ENCODE measurements around the gene MOB3B.

MOB3B gene

GRCh38 chr9:27541740-27542139 is 12.1 kb upstream of the MOB3B start:
- no peak for DNase-seq (ENCODE audit: low read depth in 3 of 3)

DNA sequence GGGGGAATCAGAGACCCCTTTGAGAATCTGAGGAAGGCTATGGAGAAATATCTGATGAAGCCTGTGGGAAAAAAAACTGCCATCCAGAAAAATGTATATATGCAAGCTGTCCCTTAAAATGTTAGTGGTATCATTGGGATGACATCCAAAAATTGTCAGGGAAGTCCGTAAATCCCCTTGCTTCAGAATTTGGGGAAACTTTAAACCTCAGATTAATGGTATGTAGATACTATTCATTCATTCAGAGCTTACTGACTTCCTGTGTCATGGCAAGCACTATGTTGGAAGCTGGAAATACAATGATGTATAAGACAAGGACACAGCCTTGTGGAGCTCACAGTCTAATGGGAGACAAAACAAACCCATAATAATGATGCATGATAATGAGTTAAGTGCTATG is 10.9 kb upstream of the MOB3B start:
- no peak for DNase-seq (ENCODE audit: low read depth in 3 of 3)

DNA sequence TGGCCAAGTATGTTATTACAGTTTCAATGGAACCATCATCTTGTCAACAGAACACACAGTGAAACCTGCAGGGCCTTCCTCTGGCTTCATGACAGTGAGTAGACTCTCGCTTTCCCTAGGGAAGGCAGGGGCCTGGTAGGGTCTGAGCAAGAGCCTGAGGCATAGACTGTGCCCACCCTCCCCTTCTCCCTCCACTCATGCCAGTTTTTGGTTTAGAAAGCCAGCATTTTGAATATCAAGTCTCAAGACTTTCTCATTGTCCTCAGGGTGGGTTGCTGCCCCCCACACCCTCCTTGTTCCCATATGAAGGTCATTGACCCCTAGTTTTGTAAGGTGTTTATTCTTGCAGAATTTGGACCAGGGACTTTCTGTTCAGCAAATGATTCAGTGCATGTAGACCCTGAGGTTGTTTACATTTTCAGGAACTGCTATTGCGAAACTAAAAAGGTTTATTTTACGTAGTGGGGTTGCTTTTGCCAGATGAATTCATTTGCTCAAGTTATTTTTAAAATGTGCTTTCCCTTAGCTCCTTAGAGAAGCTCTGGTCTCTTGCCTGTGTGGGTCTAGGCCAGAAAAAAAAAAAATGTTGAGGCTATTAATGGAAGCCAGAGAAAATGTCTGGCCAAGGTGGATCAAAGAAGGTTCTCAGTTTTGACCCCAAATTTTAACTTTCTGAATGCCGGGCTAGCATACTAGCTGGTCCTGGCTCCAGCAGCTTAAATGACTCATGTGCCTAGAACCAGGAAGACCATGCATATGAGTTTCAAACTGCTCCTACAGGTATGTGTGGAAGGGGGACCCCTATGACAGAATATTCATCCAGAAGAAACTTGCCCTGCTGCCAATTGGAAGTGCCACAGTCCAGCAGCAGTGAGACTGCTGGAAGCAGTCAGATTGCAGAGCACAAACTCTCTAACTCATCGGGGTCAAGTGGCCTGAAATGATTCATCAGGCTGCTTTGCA is 10.1 kb upstream of the MOB3B start:
- DNase-seq (ENCODE audit: low read depth in 3 of 3): no peak

DNA sequence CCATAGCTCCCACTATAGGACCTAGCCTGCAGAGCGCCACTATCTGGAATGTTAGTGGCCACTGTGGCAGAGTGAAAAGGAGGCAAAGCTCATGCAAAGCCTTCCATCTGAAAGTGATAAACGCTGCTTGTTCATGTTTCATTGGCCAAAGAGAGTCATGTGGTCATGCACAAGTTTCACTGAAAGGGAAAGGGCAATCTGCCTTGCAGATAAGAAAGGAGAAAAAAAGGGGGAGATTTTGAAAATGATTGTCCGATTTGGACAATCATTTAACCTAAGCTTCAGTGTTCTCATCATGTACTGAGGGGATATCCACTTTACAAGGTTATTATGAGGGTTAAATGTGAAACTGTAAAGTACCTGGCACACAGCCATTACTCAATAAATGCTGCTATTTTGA is 9.0 kb upstream of the MOB3B start:
- no peak for DNase-seq (ENCODE audit: low read depth in 3 of 3)

- DNase-seq (ENCODE audit: low read depth in 3 of 3): no peak
Observed at GRCh38 chr9:27537756-27538155, 8.1 kb upstream of the MOB3B start.

DNA sequence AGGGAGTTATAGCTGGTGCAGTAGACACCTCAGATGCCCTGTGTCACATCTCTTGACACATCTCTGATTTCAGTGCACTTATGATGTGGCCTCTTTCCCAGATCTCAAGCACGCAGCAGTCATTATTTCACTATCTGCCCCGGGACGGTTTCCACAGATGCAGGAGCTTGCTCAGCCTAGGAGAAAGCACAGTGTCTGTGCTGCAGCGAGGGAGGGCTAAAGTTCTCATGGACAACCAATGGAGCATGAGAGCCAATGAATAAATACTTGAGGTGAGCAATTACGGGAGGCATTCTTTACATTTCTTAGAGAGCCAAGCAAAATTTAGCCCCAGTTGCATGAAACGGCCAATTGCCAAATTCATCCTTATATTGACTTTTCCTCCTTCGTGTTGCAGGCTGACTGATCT is 7.4 kb upstream of the MOB3B start:
- DNase-seq (ENCODE audit: low read depth in 3 of 3): no peak

GRCh38 chr9:27536168-27536567 is 6.6 kb upstream of the MOB3B start:
- DNase-seq (ENCODE audit: low read depth in 3 of 3): no peak

- no peak for DNase-seq (ENCODE audit: low read depth in 3 of 3)
Observed at GRCh38 chr9:27535701-27536118, 6.1 kb upstream of the MOB3B start.

DNA sequence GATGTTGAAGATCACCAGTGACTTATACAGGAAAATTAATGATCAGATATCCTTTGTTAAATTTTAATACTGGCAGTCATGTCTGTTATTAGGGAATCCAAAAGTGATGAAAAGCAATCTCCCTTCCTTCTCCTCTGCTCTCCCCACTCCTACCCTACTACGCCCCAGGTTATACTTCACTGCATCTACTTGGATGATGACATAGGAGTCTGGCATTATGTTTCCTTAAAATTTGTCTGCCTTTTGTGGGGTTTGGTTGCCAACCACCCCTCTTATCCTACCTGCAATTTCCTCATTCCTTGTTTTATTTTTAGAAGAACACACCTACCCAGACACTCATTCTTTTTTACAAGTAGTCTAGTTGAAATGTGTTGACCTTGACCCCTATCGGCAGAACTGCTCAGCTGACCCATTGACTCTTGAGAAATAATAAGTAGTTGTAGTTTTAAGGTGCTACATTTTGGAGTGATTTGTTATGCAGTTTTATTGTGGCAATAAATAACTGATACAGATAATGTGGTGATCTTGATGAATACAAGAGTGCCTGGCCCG is 5.1 kb upstream of the MOB3B start:
- no peak for DNase-seq (ENCODE audit: low read depth in 3 of 3)

DNA sequence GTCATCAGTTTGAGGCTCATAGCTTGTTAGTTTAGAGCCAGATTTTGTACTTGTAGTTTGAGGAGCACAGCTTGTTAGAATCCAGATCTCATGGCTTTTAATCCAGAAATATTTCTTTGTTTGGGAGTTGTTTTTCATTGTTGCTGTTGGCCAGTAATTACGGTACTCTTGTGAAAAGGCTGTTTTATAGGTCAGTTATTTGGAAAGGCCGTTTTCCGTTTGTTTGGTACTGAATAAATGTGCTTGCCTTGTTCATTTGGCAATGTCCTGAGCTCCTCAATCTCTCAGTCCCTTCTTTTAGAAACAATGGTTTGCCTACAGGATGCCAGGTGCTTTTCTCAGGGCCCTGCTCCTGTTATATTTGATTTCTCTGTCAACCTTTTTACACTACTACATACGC is 4.5 kb upstream of the MOB3B start:
- DNase-seq (ENCODE audit: low read depth in 3 of 3): no peak

DNA sequence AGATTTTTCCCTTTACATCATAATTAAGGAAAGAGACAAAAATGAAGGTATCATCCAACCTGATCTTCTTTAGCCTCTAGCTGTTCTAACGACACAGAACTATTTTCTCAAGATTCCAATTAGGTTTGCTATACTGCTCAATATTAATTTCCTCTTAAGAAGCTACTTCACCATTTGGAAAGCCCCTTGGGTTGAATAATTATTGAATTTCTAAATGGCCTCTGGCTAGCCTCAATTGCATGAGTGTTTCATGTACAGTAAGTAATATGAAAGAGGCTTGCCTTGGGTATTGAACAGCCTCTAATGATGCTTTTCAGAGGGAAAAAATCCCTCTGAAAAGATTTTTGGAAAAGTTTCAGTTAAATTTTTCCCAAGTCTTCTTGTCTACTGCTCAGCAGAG is 3.7 kb upstream of the MOB3B start:
- DNase-seq (ENCODE audit: low read depth in 3 of 3): no peak

- DNase-seq (ENCODE audit: low read depth in 3 of 3): no peak
Observed at GRCh38 chr9:27532046-27532445, 2.4 kb upstream of the MOB3B start.

GRCh38 chr9:27530915-27531755 is 1.5 kb upstream of the MOB3B start:
- DNase-seq (ENCODE audit: low read depth in 3 of 3): no peak

GRCh38 chr9:27528886-27529315 is 713 bp downstream of the MOB3B start:
- DNase-seq (ENCODE audit: low read depth in 3 of 3): peak in 2 of 3 experiments; percentile 3 to 40

- DNase-seq (ENCODE audit: low read depth in 3 of 3): peak in 2 of 3 experiments; percentile 6 to 55
Observed at GRCh38 chr9:27528076-27528885, 1.3 kb downstream of the MOB3B start.

DNA sequence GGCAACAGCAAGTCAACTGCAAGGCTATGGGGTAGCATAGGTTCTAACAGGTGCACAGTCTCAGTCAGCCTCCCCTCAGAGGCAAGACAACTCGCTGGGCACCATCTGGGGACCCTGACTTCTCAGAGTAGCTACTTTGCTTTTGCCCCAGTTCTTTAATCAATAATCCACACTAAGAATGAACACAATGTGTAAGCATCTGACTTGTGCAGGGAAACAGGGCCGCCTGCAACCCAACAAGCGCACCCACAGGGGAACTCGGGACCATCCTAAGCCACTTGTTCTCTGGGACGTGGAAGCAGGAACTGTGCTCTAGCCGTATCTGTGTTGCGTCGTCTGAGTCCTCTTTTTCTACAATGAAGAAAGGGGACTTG is 1.9 kb downstream of the MOB3B start:
- DNase-seq (ENCODE audit: low read depth in 3 of 3): no peak

DNA sequence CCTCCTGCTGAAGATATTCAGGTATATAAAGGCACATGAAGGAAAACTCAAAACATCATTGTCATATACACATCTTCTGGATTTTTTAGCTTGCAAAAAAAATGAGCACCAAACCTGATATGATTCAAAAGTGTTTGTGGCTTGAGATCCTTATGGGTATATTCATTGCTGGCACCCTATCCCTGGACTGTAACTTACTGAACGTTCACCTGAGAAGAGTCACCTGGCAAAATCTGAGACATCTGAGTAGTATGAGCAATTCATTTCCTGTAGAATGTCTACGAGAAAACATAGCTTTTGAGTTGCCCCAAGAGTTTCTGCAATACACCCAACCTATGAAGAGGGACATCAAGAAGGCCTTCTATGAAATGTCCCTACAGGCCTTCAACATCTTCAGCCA is 5.4 kb downstream of the MOB3B start, which contains the start of gene IFNK:
Gene IFNK (plus strand): TSS at position 55 of the 400 bp plus-strand sequence. CDS start 47 bp downstream, at position 102.
- no peak for DNase-seq (ENCODE audit: low read depth in 3 of 3)

GRCh38 chr9:27523141-27523540 is 6.5 kb downstream of the MOB3B start:
- DNase-seq (ENCODE audit: low read depth in 3 of 3): no peak

DNA sequence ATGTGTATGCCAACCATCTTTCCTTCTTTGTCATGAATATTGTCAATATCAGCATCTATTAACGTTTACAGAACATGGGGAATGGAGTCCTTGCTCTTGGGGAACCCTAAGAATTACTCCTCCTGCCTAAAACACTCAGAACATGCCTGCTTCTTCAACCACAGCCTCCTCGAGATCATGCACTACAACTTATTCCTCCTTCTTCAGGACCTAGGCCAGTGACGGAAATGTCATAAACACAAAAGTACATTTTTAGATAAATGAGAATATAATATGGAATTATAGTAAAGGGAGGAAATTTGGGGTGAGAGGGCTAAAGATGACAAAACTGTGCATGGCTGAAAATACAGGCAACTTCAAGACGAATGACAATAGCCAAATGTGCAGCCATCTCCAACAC is 8.6 kb downstream of the MOB3B start:
- DNase-seq (ENCODE audit: low read depth in 3 of 3): no peak

GRCh38 chr9:27519466-27520465 is 9.8 kb downstream of the MOB3B start:
- DNase-seq (ENCODE audit: low read depth in 3 of 3): no peak

Data from stimulated activated CD4-positive, alpha-beta T cell treated with anti-CD3 and anti-CD28 coated beads, TNF-alpha, amount 100 ng/mL, for 24 hours (primary cell).